Measurements from ENCODE around the gene SCART1. TPM values are rescaled to one million over a fixed set of nuclear protein-coding genes. Genes with fewer than 3 reads are reported as not detected.

SCART1 gene
- total RNA-seq, 4 donors from 2014 or later: 0.11 to 1.4 (median 0.71) TPM

DNA sequence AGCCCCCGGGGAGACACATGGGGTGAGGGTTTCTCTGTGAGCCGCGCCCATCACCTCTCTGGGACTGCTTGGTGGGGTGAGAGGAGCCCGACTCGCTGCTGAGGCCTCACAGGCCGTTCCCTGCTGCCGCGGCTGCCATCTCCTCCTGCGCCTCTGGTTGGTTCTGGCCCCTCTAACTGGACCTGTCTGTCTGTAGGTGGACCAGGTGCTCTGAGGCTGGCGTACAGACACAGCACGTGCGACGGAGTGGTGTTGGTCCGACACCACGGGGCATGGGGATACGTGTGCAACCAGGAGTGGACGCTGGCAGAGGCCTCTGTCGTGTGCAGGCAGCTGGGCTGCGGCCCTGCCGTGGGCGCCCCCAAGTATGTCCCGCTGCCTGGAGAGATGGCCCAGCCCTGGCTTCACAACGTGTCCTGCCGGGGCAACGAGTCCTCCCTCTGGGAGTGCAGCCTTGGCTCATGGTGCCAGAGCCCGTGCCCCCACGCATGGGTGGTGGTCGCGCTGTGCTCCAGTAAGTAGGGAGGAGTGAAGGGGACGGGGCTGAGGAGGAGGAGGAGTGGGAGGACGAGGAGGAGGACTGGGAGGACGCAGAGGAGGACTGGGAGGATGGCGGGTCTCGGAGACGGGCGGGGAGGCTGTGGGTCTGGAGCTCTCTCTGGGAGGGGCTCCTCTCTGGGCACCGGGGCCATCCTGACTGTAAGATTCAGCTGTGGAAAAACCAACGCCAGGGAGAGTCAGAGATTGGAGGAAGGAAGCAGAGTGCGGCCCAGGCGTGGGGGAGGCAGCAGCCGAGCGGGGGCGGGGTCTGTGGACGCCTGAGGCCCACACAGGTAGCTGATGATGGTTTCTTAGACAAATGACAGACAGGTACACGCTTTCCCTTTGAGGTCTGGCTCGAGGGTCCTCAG, 2.6 kb downstream of the SCART1 start:
- no peak overlapping the region for H3K4me3 ChIP-seq
- in situ Hi-C loops (cut with MboI; ENCODE audit: low sequenced_read_pairs in 4 of 4): no loop called here
- ATAC-seq (no peak), DNase-seq (no peak)
- no peaks in the 10 kb centered on the region for H3K9me3 ChIP-seq
- H3K27me3 ChIP-seq: no peaks in the 10 kb centered on the region
- TF ChIP-seq POLR2A (IDR thresholded peaks at IDR 0.05): no peak
- TF ChIP-seq, protein P1, sequence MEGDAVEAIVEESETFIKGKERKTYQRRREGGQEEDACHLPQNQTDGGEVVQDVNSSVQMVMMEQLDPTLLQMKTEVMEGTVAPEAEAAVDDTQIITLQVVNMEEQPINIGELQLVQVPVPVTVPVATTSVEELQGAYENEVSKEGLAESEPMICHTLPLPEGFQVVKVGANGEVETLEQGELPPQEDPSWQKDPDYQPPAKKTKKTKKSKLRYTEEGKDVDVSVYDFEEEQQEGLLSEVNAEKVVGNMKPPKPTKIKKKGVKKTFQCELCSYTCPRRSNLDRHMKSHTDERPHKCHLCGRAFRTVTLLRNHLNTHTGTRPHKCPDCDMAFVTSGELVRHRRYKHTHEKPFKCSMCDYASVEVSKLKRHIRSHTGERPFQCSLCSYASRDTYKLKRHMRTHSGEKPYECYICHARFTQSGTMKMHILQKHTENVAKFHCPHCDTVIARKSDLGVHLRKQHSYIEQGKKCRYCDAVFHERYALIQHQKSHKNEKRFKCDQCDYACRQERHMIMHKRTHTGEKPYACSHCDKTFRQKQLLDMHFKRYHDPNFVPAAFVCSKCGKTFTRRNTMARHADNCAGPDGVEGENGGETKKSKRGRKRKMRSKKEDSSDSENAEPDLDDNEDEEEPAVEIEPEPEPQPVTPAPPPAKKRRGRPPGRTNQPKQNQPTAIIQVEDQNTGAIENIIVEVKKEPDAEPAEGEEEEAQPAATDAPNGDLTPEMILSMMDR (IDR thresholded peaks at IDR 0.05 in 4 of 5, conservative IDR thresholded peaks at IDR 0.05 in 1 of 5): no peak
- intact Hi-C loops (cut with DNase I; ENCODE audit: low total_unique reads): no loop called here
- H3K4me1 ChIP-seq: no peaks in the 10 kb centered on the region
- H3K27ac ChIP-seq: no peak overlapping the region
- no peaks in the 10 kb centered on the region for H3K36me3 ChIP-seq

DNA sequence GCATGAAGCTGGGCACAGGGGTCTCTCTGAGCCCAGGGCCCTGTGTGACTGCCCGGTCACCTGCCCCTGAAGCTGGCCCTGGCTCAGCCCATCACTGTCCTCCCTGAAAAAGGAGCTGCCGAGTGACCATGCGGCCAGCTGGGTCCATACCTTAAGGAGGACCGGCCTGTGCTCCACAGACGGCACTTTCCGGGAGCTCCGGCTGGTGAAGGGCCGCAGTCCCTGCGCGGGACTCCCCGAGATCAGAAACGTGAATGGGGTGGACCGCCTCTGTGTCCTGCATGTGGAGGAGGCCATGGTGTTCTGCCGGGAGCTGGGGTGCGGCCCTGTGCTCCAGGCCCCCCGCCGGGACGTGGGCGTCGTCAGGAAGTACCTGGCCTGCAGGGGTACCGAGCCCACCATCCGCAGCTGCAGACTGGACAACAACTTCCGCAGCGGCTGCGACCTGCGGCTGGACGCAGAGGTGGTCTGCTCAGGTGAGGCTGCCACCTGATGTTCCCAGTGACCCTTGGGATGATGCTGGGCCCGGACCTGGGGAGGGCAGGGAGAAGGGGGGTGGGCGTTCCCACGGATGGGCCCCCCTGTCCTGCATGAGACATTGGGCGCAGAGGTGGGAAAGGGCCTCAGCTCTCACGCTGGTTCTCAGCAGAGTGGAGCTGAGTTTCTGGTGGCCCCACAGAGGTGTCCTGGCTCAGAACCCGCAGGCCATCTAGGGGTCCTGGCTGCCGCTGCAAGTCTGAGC, 3.5 kb downstream of the SCART1 start:
- intact Hi-C loops (cut with DNase I; ENCODE audit: low total_unique reads) (no loop called here), in situ Hi-C loops (cut with MboI; ENCODE audit: low sequenced_read_pairs in 4 of 4) (no loop called here)
- no peak overlapping the region for H3K4me3 ChIP-seq
- no peaks in the 10 kb centered on the region for H3K4me1 ChIP-seq
- H3K9me3 ChIP-seq: no peaks in the 10 kb centered on the region
- no peak for DNase-seq
- no peak for TF ChIP-seq POLR2A (IDR thresholded peaks at IDR 0.05)
- TF ChIP-seq, protein P1 (IDR thresholded peaks at IDR 0.05 in 4 of 5, conservative IDR thresholded peaks at IDR 0.05 in 1 of 5): no peak
- no peaks in the 10 kb centered on the region for H3K27me3 ChIP-seq
- H3K36me3 ChIP-seq: no peaks in the 10 kb centered on the region
- no peak overlapping the region for H3K27ac ChIP-seq
- ATAC-seq: no peak

DNA sequence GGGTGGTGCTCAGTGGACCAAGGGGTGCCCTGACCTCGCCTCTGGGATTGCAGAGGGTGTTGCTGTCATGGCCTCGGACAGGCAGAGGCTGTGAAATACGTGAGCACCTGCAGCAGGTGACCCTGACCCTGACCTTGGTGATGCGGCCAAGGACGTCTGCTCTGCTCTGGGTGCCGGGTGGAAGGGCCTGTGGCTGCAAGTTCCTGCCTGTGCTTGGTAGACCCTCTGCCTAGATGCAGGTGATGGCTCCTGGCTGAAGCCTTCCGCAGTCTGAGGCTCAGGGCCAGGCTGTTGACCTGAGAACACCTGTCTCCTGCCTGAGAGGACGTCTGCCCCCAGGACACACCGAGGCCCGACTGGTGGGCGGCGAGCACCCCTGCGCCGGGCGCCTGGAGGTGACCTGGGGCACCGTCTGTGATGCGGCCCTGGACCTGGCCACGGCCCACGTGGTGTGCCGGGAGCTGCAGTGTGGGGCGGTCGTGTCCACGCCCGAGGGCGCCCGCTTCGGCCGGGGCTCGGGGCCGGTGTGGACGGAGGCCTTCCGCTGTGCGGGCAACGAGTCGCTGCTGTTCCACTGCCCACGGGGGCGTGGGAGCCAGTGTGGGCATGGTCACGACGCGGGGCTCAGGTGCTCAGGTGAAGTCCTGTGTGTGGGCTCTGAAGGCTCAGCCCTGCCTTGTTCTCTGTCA, 4.4 kb downstream of the SCART1 start:
- H3K4me1 ChIP-seq: no peaks in the 10 kb centered on the region
- no peak overlapping the region for H3K4me3 ChIP-seq
- H3K9me3 ChIP-seq: no peaks in the 10 kb centered on the region
- no peaks in the 10 kb centered on the region for H3K27me3 ChIP-seq
- intact Hi-C loops (cut with DNase I; ENCODE audit: low total_unique reads) (no loop called here), in situ Hi-C loops (cut with MboI; ENCODE audit: low sequenced_read_pairs in 4 of 4) (no loop called here)
- ATAC-seq (no peak), DNase-seq (no peak)
- TF ChIP-seq, protein P1 (IDR thresholded peaks at IDR 0.05 in 4 of 5, conservative IDR thresholded peaks at IDR 0.05 in 1 of 5): no peak
- no peak for TF ChIP-seq POLR2A (IDR thresholded peaks at IDR 0.05)
- H3K36me3 ChIP-seq: no peaks in the 10 kb centered on the region
- H3K27ac ChIP-seq: no peak overlapping the region

DNA sequence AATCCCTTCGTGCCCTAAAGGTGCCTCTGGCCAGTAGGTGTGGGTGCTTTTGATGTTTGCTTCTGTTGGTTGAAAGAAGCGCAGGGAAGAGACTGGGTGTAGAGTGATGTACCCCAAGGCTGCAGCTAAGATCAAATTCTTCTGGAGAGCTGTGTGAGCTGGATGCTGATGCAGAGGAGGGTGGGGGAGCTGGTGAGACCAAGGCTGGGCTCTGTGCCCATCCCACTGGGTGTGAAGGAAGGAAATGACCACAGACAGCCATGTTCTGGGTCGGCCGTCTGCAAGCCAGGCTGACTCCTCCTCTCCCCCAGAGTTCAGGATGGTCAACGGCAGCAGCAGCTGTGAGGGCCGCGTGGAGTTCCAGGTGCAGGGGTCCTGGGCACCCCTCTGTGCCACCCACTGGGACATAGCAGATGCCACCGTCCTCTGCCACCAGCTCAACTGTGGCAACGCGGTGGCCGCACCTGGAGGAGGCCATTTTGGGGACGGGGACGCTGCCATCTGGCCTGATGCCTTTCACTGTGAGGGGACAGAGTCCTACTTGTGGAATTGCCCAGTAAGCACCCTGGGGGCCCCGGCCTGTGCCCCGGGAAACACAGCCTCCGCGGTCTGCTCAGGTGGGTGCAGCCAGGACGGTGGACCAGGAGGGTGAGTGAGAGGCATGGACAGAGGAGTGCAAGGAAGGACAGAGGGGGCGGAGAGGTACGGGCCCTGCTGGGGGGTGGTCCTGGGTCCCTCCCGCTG, 5.1 kb downstream of the SCART1 start:
- DNase-seq (no peak), ATAC-seq (no peak)
- H3K27ac ChIP-seq: no peak overlapping the region
- TF ChIP-seq, protein P1 (IDR thresholded peaks at IDR 0.05 in 4 of 5, conservative IDR thresholded peaks at IDR 0.05 in 1 of 5): no peak
- TF ChIP-seq POLR2A (IDR thresholded peaks at IDR 0.05): no peak
- in situ Hi-C loops (cut with MboI; ENCODE audit: low sequenced_read_pairs in 4 of 4) (no loop called here), intact Hi-C loops (cut with DNase I; ENCODE audit: low total_unique reads) (no loop called here)
- H3K4me3 ChIP-seq: no peak overlapping the region
- H3K36me3 ChIP-seq: no peaks in the 10 kb centered on the region
- H3K4me1 ChIP-seq: no peaks in the 10 kb centered on the region
- no peaks in the 10 kb centered on the region for H3K9me3 ChIP-seq
- H3K27me3 ChIP-seq: no peaks in the 10 kb centered on the region

Data from gastrocnemius medialis (tissue), 4 donors.